CD4-positive, alpha-beta T cell treated with Interleukin-15 for 4 hours (primary cell): Measurements from ENCODE around the gene LTBP4.

Source experiments
- DNase-seq: peaks from one replicate; pipeline ENCODE4 v3.0.0-alpha.2; 2020; ENCODE audit warnings: low spot score

LTBP4 gene

GRCh38 chr19:40597329-40597838 is 3.8 kb upstream of the LTBP4 start:
- DNase-seq = no peak

- peak; percentile 83 for DNase-seq
Observed at GRCh38 chr19:40598121-40598917, 2.9 kb upstream of the LTBP4 start.

- no peak for DNase-seq
Observed at GRCh38 chr19:40598918-40599307, 2.3 kb upstream of the LTBP4 start.

GRCh38 chr19:40599331-40599901 is 1.8 kb upstream of the LTBP4 start:
- no peak for DNase-seq

- no peak for DNase-seq
Observed at GRCh38 chr19:40599902-40600569, 1.1 kb upstream of the LTBP4 start.

GRCh38 chr19:40600570-40601133 is 517 bp upstream of the LTBP4 start:
- DNase-seq = no peak

GRCh38 chr19:40603071-40603388 is 1.9 kb downstream of the LTBP4 start:
- DNase-seq = no peak

GRCh38 chr19:40603389-40604170 is 2.4 kb downstream of the LTBP4 start:
- DNase-seq = peak; percentile 98

- no peak for DNase-seq
Observed at GRCh38 chr19:40604171-40604646, 3.0 kb downstream of the LTBP4 start.

- DNase-seq = no peak
Observed at GRCh38 chr19:40604647-40605215, 3.6 kb downstream of the LTBP4 start.

- peak; percentile 85 for DNase-seq
Observed at GRCh38 chr19:40605216-40605971, 4.2 kb downstream of the LTBP4 start.

GRCh38 chr19:40607311-40608239 is 6.4 kb downstream of the LTBP4 start:
- DNase-seq = no peak

GRCh38 chr19:40608240-40608621 is 7.1 kb downstream of the LTBP4 start:
- no peak for DNase-seq

GRCh38 chr19:40608957-40609356 is 7.8 kb downstream of the LTBP4 start:
- DNase-seq = no peak

- peak; percentile 87 for DNase-seq
Observed at GRCh38 chr19:40609561-40610395, 8.6 kb downstream of the LTBP4 start.

GRCh38 chr19:40610396-40611064 is 9.4 kb downstream of the LTBP4 start:
- peak; percentile 53 for DNase-seq

GRCh38 chr19:40611096-40611495 is 9.9 kb downstream of the LTBP4 start:
- DNase-seq = peak; percentile 36
